GM21825 (cell line): ENCODE measurements around the gene HELB.

Experiments
- ATAC-seq: cut with Tn5 transposase; IDR thresholded peaks from one replicate; pipeline ENCODE4 v1.9.1; 2021; ENCODE audit warnings: mild to moderate bottlenecking, moderate library complexity; ENCODE audit not compliant: unreplicated experiment

Gene HELB

DNA sequence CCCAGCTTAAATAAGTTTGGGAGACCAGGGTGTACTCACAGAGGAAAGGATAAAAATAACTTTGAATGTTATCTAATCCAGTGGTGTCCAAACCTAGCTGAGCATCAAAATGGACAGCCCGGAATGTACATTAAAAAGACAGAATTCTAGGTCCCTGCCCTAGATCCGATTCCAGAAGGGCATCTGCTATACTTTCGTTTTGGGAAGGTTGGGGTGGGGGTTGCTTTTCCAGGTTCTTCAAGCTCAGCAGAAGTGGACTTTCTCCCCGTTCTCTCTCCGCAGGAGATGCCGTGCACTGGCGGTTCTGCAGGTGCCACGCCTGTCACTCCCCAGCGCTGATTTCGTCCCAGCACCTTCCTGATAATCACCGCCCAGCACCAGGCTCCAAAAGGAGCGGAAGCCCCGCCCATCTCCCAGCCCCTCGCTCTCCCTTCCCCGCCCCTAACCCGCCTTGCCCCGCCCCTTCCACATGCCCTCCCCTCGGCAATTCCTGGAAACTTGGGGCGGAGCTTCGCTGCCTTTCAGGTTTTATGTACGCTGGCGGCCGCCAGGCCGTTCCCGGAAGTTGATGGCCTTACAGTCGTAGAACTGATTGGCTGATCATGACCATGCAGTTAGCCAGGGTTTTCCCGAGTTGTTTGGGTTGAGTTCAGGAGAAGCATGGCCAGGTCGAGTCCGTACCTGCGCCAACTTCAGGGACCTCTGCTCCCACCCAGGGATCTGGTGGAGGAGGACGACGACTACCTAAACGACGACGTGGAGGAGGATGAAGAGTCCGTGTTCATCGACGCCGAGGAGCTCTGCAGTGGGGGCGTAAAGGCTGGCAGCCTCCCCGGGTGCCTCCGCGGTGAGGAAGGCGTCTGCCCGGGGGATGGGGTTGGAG lies at the start of gene HELB:
TSS of gene HELB (plus strand) at position 550 of the 883 bp plus-strand sequence. CDS start at position 661, 111 bp downstream.
- ATAC-seq, result peak; percentile 93

DNA sequence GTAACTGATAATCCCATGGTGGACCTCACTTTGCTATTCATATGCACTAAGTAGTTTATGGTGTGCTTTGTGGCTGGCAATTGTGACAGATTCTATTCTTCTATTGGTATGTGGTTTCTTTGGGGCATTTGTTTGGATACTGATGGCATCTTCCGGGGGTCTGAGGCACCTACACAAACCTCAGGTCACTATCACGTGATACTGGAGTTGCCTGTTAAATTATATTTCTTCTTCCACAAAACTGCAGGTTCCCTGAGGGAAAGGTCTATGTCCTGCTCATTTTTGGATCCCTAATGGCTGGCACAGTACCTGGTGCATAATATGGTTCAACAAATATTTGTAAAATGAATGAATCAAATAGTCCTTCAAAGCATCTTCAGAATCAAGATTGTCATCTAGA lies 49.5 kb upstream of the HELB start:
- no peak for ATAC-seq

DNA sequence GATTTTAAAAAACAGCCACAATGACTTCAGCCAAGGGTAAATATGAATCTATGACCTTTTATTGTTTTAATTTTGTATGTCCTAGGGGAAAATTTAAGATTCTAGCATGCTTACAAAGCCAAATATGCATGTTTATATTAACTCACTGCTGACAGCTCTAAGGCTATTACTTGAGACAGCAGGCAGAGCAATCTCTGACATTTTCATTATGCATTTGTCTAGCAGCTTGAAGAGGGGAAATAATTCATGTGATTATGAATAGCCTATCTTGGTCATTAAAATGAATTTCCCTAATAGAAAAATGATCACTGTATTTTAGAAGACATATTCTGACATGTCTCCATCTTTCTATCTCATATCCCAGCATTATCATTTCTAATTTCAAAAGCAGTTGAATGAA lies 46.6 kb upstream of the HELB start:
- ATAC-seq, result no peak

DNA sequence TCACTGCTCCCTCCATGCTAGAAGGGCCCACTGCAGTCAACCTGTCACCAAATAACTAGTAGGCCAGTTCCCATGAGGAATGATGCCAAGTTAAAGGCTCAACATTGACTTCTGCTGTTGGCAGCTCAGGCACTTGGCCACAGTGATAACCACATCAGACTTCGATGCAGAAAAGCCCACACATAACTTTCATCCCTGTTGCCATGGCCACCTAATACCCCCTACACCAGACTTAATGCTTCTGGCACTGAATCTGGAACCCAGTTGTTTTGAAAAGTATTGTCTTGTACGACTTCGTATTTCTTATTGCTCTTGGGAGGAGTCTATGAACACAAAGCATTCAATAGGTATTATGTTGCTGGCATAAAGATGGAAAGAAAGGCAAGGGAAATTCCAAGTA lies 44.3 kb upstream of the HELB start:
- no peak for ATAC-seq

DNA sequence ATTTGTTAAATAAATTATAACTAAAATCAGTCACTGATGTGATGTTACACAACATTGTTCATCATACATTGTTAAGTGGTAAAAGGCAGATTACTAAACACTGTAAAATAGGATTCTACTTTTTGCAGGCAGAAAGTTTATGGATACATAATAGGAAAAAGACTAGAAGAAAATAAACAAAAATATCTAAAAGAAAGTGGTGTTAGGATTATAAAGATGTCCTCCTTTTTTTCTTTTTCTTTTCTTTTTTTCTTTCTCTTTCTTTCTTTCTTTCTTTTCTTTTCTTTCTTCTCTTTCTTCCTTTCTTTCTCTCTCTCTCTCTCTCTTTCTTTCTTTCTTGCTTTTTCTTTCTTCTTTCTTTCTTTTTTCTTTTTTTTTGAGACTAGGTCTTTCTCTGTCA lies 39.6 kb upstream of the HELB start:
- ATAC-seq, result no peak

DNA sequence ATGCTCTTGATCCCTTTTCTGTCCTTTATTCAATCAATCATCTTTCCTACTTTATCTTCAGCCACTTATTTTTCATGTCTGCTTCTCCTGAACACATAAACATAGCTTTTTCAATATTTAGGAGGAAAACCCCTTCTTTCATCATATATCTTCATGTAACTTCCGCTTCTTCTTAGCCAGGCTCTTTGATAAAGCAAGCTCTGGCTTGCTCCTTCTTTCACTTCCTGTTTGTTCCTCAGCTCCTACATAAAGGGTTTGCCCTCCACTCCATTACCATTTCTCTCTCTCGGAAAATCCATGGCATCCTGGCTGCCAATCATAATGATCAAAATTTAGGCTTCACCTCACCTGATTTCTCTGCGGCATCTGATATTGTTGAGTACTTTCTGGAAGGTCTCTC lies 33.7 kb upstream of the HELB start:
- ATAC-seq, result no peak

DNA sequence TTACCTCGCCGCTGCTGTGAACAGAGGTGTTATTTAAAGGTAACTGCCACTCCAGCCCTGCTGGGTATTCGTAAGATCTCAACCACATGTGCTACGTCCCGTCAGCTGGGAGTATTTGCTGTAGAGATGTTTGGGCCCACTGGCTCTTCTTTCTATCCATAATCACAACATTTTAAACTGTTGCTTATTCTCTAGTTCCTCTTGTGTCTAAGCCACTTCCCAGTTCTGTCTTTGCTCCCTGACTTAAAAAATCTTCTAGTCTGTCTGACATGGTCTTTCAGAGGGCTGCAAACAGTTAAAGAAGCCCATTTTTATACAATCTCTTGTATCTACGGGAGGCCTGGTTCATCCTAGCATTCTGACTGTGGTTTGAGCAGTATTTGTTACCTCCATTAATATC lies 33.2 kb upstream of the HELB start:
- no peak for ATAC-seq

DNA sequence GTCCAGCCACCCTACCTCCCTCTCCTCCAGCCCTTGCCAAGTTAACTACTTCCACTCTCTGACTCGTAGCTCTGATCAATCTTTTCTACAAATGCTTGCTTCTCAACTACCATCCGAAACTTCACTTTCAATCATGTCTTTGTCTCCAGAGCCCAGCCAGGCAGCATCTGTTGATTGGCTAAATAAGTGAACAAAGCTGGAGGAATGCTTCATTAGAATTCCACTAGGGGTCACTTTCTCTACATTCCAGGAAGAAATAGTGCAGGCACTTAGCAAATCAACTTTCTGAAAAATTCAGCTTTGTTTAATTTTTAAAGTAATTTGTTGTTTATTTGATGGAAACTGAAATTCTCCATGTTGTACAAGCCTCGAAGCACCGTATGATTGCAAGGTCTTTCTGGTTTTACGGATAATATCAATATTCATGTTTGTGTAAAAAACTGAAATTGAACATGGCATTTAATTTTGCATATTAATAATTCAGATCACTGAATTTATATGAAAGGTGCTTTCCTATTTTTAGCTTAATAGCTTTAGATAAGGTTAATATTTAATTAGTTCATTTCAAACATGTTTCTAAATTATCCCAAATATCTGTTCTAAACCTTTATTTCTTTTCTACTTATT lies 32.4 kb upstream of the HELB start:
- ATAC-seq, result no peak

DNA sequence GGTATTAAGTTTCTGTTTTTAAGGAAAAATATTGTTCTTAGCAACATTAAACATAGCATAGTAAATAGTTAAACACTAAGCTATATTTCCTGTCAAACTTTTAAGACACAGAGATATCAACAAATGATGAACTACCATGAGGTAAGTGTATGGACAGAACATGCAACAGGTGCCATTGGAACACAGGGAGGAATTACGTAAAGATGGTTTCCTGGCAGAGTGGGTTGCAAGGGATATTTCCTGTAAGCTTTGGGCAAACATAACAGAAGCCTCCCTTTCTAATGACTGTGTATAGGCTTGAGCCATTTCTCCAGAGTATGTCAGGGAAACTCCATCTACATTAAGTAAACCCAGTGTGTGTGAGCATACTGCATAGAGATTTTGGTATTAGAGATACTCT lies 31.7 kb upstream of the HELB start:
- no peak for ATAC-seq

DNA sequence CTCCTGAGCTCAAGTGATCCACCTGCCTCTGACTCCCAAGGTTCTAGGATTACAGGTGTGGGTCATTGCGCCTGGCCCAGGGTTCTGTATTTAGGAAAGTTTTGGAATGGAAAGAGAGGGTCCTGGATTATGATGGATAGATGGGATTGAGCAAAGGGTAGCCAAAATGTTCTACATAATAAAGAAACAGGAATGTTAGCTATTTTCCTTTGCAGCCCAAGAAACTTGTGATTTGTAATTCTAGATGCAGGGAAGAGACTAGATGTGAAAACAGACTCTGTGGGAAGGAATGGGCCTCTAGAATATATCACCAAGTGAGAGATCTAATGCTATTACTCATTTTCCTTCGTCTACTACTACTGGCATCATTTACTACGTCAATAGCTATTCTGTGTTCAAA lies 29.6 kb upstream of the HELB start:
- no peak for ATAC-seq

DNA sequence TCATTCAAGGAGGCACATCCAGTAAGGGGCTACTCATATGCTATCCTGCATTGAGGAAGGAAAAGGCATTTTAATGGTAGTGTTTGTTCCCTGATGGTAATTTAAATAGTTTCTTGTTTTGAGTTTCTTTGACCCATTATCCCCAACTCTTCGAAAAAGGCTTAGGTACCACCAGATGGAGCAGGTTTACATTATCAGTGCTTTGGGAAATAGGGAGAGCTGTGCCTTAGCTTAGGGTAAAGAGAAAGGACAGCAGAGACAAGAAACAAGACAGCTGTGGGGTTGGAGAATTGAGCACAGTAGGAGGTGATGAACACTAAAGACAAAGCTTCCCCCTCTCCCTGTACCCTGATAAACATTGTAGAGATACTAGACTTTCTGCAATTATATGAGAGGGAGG lies 29.1 kb upstream of the HELB start:
- ATAC-seq, result no peak

DNA sequence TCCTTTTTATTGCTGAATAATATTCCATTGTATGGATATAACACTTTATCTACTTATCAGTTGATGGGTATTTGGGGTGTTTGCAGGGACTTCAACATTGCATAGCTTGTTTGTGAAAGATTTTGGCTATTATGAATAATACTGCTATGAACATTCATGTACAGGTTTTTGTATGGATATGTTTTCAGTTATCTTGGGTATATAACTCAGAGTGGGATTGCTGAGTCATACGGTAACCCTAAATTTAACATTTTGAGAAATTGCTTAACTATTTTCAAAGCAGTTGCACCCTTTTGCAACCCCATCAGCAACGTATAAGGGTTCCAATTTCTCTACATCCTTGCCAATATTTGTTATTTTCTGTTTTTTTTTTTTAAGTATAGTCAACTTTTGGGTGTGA lies 27.3 kb upstream of the HELB start:
- no peak for ATAC-seq

DNA sequence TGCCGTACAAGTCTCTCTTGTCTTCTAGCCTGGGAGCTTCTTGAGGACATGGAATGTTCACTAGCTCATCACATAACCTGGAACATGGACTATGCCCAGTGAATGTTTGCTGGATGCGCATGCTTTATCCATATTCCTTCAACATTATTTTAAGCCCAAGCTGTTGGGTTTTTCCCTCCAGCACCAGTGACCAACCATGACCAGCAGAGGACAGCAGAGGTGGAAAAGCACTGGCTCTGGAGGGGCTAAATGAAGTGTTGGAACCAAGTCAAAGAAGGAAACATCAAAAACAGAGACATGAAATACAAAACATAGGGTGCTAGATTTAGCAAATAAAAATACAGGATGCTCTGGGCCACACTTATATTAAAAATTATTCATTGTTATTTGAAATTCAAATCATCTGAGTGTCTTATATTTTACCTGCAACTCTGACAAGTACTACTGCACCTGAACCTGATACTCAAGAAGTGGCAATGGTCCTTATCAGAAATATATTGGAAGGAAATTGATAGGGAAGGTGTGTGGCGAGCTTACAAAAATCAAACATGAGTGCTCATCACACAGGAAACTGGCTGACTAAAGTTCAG lies 23.1 kb upstream of the HELB start:
- ATAC-seq, result no peak

DNA sequence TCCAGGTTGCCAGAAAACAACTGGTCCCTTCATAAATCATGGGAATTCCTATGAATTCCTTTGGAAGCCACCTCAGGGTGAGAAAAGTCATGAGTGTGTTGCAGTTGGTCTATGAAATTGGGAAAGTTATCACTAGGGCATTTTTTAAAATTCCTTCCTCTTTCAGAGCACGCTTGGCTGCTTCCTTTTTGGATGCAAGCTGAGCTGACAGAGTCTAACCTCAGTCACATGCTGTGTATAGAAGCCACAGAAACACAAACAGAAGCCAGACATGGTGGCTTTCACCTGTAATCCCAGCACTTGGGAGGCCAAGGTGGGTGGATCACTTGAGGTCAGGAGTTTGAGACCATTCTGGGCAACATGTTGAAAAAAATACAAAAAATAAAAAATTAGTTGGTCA lies 21.7 kb upstream of the HELB start:
- no peak for ATAC-seq

DNA sequence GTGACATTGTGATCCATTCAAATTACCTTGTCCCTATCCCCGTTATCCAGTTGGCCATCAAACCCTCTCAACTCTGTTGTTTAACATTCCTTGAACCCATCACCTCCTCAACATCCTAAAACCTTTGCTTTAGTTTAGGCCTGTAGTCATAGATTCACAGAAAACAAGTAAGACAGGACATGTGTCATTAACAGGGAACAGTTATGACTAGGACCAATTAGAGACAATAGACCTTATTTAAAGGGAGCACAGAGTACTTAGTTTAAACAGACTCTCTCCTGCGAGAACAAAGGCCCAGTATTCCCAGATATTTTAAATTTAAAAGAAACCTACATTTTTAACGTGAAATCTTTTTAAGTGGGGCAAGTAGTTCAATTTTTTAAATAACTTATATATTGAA lies 20.0 kb upstream of the HELB start:
- no peak for ATAC-seq

DNA sequence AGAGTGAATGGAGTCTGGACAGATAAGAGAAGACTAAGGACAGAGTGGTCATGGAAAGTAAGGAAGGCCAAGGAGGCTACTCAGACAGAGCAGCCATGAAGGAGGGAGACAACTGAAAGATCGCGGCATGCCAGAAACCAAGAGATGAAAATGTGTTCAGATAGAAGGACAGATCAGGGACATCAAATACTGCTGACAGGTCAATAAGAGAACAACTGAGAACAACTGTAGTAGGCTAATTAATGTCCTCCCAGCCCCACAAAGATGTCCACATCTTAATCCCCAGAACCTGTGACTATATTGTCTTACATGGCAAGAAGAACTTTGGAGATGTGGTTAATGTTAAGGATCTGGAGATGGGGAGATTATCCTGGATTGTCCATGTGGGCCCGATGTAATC lies 15.0 kb upstream of the HELB start:
- no peak for ATAC-seq

DNA sequence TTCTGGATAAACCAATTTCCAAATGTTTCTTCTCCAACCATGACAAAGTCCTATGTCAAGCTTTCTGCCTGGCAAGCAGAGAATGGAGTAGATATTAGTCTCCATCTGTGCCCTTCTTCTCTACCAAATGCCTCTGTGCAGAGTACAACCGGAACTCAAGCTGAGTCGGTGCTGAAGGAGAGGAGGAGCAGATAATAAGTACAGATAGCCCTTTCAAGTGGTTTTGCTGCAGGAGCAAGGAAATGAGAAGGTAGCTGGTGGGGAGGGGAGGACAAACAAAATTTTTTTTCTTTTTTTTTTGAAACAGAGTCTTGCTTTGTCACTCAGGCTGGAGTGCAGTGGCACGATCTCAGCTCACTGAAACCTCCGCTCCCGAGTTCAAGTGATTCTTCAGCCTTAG lies 14.2 kb upstream of the HELB start:
- ATAC-seq, result no peak

DNA sequence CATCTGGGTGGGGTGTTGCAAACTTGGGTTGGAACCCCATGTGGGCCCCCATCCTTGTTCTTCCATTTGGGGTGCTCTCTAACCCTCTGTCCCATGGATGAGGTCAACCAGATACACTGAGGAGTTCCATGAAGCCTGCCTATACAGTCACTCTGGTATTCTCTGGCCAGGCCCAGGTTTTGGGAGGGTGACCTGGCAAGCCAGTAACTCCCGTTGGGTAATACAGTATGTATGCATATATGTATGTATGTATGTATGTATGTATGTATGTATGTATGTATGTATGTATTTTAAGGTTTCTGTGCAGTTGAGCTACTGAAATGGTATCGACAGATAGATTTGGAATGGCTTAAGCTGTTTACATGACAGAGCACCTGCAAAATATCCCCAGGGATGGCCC lies 12.8 kb upstream of the HELB start:
- no peak for ATAC-seq

DNA sequence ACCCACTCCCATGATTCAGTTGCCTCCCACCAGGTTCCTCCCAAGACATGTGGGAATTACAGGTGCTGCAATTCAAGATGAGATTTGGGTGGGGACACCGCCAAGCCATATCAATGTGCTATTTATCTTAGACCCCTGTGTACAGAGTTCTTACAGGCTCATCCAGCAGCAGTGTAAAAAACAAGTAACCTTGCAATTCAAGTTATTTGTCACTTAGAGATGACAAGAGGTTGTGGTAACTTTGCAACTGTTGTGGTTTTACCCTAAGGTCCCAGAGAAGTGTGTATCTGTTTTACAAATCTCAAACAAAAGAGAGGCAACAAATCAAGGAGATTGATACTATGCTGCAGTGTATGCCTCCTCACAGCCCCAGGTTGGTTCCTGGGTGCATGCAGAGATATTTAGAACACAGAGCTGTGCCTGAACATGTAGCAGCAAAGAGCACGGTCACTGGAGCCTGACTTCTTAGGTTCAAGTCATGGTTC lies 11.5 kb upstream of the HELB start:
- no peak for ATAC-seq

DNA sequence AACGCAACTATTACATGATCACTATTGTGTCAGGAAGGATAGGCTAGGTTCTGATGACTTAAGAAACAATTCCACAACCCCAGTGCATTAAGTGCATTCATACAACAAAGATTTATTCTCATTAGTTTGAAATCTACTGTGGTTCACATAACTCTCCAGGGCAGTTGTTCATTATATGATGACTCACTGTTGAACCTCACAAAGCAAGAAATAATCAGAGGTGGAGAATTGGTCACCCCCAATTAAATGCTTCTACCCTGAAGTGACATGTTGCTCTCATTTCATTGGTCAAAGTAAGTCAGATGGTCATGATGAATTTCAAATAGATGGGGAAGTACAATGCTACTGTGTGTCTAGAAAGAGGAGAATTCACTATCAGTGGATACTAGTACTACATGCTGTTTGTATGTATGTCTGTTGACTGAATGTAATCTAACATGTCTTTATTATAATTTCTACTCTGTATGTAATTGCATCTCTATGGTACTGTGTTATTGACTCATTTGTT lies 6.1 kb upstream of the HELB start:
- no peak for ATAC-seq

DNA sequence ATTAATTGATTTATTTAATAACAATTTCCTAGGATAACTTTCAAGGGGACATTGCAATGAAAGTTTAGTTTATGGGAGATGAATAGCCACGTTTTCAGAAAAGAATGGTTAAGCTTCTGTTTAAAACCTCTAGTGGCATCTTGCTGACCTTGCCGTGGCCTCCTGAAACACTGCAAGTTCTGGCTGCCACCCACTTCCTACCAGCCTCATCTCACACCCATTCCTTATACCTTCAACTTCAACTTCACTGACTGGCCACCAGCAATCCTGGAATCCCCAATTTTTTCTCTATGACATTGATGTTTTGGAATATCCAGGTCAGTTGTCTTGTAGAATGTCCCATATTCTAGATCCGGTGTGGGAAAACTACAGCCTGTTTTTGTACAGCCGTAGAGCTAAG lies 5.2 kb upstream of the HELB start:
- ATAC-seq, result no peak

DNA sequence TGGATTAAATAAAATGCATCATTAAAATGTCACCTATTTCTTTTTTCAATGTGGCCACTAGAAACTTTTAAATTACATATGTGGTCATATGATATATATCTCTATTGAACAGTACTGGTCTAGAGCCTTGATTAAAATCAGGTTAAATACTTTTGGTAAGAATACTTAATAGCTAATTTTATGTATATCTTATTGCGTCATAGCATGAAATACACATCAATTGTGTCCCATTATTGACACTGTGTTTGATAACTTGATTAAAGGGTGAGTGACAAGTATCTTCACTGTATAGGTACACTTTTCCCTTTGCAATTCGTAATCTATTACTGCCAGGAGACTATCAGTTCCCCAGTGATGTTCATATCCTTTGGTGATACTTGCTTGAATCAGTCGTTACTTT lies 4.4 kb upstream of the HELB start:
- ATAC-seq, result no peak
